DND-41 (cell line): ENCODE data around the gene TRIP4.

Experiments used
- EZH2 ChIP-seq: IDR thresholded peaks from 3 replicates; pipeline ENCODE4 v1.6.1; 2012; ENCODE audit warnings: borderline replicate concordance, low read depth, mild to moderate bottlenecking, moderate library complexity, low read length, inconsistent platforms; ENCODE audit not compliant: severe bottlenecking
- TF ChIP-seq, protein P1 (sequence below): IDR thresholded peaks from 2 replicates; pipeline ENCODE4 v1.5.1; 2012; ENCODE audit warnings: borderline replicate concordance, low read length, moderate library complexity, mild to moderate bottlenecking; ENCODE audit not compliant: poor library complexity, severe bottlenecking; ENCODE audit errors: extremely low read depth

DNA sequence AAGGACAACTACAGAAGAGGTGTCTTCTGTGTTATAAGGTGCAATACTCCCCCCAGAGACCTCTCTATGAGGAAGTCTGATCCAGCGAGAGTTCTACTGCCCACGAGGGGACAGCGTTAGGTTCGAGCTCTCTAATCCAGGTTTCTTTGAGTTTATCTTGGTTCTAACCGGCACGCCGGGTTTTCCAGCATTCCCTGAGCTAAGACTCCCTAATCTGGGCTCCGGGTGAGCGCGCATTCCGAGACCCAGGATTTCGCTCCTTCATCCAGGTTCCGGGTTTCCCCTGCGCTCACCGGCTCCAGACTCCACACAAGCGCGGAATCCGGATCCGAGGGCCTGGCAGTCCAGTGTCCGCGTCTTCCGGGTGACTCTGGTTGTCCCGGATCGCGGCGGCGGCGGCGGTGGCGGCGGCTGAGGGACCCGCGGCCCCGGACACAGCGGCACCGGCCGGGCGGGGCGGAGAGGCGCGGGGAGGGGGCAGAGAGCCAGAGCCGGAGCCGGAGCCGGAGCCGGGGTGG is 72.6 kb downstream of the TRIP4 start, which contains the start of gene ZNF609:
- no peak for TF ChIP-seq EZH2
- TF ChIP-seq, protein P1, sequence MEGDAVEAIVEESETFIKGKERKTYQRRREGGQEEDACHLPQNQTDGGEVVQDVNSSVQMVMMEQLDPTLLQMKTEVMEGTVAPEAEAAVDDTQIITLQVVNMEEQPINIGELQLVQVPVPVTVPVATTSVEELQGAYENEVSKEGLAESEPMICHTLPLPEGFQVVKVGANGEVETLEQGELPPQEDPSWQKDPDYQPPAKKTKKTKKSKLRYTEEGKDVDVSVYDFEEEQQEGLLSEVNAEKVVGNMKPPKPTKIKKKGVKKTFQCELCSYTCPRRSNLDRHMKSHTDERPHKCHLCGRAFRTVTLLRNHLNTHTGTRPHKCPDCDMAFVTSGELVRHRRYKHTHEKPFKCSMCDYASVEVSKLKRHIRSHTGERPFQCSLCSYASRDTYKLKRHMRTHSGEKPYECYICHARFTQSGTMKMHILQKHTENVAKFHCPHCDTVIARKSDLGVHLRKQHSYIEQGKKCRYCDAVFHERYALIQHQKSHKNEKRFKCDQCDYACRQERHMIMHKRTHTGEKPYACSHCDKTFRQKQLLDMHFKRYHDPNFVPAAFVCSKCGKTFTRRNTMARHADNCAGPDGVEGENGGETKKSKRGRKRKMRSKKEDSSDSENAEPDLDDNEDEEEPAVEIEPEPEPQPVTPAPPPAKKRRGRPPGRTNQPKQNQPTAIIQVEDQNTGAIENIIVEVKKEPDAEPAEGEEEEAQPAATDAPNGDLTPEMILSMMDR = peak; percentile 29
